Ectodermal cell (in vitro differentiated cells): ENCODE measurements around the gene SLC25A47.

Experiments
- H3K27ac ChIP-seq: 2 replicates; pipeline ENCODE4 v1.7.0; 2013; ENCODE audit warnings: mild to moderate bottlenecking, low read depth, low read length; ENCODE audit not compliant: insufficient read depth, poor library complexity, severe bottlenecking
- H3K27me3 ChIP-seq: 2 replicates; pipeline ENCODE4 v1.7.0; 2013; ENCODE audit warnings: mild to moderate bottlenecking, low read length; ENCODE audit not compliant: insufficient read depth, control insufficient read depth, poor library complexity, severe bottlenecking
- H3K36me3 ChIP-seq: one replicate; pipeline ENCODE4 v1.7.0; 2013; ENCODE audit warnings: low read length; ENCODE audit not compliant: control insufficient read depth, insufficient read depth
- H3K4me1 ChIP-seq: one replicate; pipeline ENCODE4 v1.7.0; 2013; ENCODE audit warnings: low read length; ENCODE audit not compliant: control insufficient read depth, insufficient read depth
- H3K4me3 ChIP-seq: 2 replicates; pipeline ENCODE4 v1.7.0; 2013; ENCODE audit warnings: low read depth, low read length, control low read depth; ENCODE audit not compliant: insufficient read depth
- H3K9me3 ChIP-seq: 2 replicates; pipeline ENCODE4 v1.7.0; 2013; ENCODE audit warnings: mild to moderate bottlenecking, low read length, moderate library complexity; ENCODE audit not compliant: control insufficient read depth
- WGBS, 2 experiments: methylation state at CpG; one replicate each; pipeline ENCODE4 v1.1.7; 2013; ENCODE audit warnings: missing lambda C conversion rate in 2 of 2; 5-methylcytosine and 5-hydroxymethylcytosine counted together

The SLC25A47 gene

GRCh38 chr14:100375266-100375962, 52.3 kb downstream of the SLC25A47 start:
- H3K27ac ChIP-seq: peak overlapping the region; percentile 47
- H3K36me3 ChIP-seq: no peaks in the 10 kb centered on the region
- H3K4me3 ChIP-seq: peak overlapping the region; percentile 73
- 5% methylated on average over 15 to 17 of the region's 17 CpGs for WGBS, 2 experiments
- peaks cover 13% of the 10 kb centered on the region for H3K4me1 ChIP-seq
- H3K27me3 ChIP-seq: no peaks in the 10 kb centered on the region
- no peaks in the 10 kb centered on the region for H3K9me3 ChIP-seq

GRCh38 chr14:100375963-100376735, 53.0 kb downstream of the SLC25A47 start, which contains the start of gene WDR25:
WDR25 (plus strand) TSS chr14:100376485.
- H3K36me3 ChIP-seq: no peaks in the 10 kb centered on the region
- WGBS, 2 experiments: 0% methylated on average over 74 of the region's 74 CpGs
- H3K4me3 ChIP-seq: peak within 1 kb of the TSS; percentile 73
- H3K9me3 ChIP-seq: no peaks in the 10 kb centered on the region
- peaks cover 15% of the 10 kb centered on the region for H3K4me1 ChIP-seq
- peak within 1 kb of the TSS; percentile 48 for H3K27ac ChIP-seq
- H3K27me3 ChIP-seq: no peaks in the 10 kb centered on the region

GRCh38 chr14:100376751-100377171, 53.6 kb downstream of the SLC25A47 start:
- H3K27me3 ChIP-seq: no peaks in the 10 kb centered on the region
- H3K4me1 ChIP-seq: peaks cover 16% of the 10 kb centered on the region
- no peaks in the 10 kb centered on the region for H3K9me3 ChIP-seq
- WGBS, 2 experiments: 9 to 14% methylated on average over 6 to 7 of the region's 7 CpGs
- H3K4me3 ChIP-seq: peak overlapping the region; percentile 73
- no peaks in the 10 kb centered on the region for H3K36me3 ChIP-seq
- peak overlapping the region; percentile 48 for H3K27ac ChIP-seq
